CD4-positive, alpha-beta T cell treated with Interleukin-4 for 4 hours (primary cell): ENCODE results near the gene PPL.

ENCODE experiments used
- DNase-seq: peaks from one replicate; pipeline ENCODE4 v3.0.0-alpha.2; 2020

Gene PPL

DNA sequence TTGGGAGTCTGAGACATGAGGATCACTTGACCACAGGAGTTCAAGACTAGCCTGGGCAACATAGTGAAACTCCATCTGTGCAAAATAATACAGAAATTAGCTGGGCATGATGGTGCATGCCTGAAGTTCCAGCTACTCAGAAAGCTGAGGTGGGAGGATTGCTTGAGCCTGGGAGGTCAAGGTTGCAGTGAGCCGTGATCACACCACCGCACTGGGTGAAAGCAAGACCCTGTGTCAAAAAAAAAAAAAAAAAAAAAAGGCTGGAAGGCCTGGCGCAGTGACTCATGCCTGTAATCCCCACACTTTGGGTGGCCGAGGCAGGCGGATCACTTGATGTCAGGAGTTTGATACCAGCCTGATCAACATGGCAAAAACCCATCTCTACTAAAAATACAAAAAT, 81.6 kb downstream of the PPL start:
- no peak for DNase-seq

DNA sequence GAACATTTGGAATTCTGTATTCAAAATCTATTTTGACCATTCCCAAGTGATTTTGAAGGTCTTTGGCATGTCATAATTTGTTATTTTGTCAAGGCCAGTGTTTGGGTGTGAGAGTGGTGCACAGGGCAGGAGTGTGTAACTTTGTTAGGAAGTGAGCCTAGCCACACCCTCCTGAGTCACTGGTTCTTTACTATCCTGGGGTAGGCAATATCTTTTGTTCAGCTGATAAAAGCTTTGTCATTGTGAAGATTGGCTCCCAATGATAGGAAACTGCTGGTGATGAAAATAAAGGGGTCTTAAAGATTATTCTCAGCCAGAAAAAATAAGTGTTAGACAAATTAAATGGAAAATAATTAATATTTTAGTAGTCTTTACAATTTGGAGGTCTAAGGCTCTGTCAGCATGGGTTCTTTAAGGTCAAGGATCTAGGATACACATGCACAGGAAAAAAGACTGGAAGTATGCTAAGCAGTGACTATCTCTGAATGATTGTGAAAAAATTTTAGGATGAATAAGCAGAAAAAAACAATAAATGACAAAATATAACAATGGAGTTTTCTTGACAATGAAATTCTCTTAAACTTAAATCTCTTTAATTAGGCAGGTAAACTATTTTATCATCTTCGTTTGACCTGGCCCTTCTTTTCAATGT, 84.6 kb downstream of the PPL start:
- DNase-seq = no peak

DNA sequence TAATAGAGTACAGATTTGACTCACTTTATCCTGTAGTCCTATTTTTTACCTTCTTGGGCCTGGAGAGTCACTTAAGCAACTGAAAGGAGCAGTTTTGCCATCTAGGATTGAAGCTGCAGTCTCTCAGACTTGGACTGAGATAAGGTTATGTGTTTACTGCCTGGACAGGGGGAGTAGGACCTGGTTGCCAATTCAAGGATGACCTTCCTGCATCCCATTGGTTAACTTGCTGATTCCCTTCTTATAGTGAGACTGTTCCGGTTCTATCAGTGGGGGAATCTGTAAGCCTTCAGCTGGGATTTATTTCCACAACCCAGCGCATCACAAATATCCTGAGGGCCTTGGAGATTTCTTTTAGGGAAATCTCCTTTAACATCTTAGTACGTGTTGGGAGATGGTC, 86.7 kb downstream of the PPL start:
- DNase-seq = no peak

DNA sequence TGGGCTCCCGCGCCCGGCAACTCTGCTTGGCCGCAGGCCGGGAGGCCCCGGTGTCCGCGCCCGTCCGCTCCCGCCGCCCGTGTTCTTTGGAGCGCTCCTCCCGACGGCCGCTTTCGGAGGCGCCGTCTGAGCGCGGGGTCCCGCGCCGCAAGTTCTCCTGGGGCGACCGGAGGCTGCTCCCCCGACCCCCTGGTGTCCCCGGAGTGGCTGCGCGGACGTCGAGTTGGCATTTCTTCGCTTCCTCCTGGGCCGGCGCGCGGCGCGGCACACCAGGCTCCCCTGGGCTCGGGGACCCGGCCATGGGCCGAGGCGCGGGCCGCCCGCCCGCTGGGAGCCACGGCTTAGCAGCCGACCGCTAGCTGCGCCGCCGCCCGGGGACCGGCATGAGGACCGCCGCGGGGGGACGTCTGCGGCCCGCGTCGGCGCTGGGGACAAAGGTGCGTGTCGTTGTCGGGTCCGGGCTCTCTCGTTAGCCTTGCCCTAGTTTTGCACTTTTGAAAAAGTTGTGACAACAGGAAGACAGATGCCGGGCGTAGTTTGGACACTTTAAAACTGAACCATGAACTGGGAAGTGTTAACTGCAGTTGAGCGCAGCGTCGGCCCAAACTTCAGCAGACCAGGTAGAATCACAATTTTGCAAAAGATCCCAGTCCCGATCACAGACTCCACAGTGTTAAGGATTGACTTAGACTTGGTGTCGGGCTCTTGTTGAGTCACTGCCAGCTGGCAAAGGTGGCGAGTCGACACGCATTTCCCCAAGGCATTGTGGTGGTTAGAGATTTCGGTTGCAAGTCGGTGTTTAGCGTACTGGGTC, 89.0 kb downstream of the PPL start:
- no peak for DNase-seq

DNA sequence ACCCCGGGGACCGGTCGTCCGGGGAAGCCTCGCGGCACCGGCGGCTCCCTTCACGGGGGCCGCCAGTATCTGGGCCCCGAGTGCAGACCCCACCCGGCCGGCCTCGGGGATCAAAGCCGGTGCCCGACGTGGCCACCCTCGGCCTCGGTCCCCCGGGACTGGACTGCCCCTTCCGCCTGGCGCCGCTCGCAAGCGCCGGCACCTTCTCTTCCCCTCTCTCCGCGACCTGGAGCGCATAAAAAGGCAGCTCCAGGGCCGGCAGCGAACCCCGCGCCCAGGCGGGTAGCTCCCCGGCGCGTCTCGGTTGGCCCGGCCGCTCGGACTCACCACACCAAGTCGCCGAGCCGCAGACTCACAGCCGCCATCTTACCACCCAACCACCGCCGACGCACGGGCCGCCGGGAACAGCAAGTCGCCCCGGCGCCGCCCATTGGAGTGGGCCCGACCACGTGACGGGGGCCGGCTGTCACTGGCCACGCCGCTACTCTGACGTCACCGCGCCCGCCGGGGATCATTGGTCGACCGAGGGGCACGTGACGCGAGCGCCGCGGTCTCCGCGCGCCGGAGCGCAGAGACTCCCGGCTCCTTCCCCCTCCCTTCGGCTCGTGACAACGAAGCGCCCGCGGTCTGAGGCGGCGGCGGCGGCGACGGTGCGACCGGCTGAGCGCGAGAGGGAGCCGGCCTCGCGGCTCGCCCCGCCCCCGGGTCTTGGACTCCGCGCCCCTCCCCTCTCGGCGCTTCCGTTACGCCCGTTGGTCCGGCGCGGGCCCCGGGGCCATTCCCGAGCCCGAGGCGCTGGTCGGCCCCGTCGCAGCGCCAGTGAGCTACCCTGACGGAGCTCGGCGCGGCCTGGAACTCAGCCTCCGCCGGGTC, 89.8 kb downstream of the PPL start, which contains the start of the genes GLYR1 and UBN1:
Gene GLYR1, minus strand, starts transcription at position 388 of the 873 bp plus-strand sequence. Its CDS starts 23 bp downstream, at position 365.
Gene UBN1, plus strand, starts transcription at position 581 of the 873 bp plus-strand sequence. CDS start 5,437 bp downstream, outside the sequence.
- peak; percentile 97 for DNase-seq

DNA sequence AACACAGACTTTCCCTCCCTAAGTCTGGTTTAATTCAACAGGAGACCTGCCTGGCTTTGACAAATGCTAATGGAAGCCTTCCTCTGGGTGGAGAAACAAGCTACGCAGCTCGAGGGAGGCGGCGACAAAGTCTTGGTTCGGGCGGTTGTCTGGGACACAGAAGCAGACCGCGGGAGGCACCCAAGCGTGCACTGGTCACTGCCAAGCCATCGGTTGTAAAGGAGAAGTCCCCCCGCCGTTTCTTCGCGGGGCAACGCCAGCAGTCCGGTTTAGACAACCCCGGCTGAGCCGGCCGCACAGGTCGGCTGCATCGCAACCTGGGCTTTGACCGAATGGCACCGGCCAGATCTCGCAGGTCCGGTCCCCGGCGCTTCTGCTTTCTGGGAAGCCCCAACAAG, 90.4 kb downstream of the PPL start:
- no peak for DNase-seq

DNA sequence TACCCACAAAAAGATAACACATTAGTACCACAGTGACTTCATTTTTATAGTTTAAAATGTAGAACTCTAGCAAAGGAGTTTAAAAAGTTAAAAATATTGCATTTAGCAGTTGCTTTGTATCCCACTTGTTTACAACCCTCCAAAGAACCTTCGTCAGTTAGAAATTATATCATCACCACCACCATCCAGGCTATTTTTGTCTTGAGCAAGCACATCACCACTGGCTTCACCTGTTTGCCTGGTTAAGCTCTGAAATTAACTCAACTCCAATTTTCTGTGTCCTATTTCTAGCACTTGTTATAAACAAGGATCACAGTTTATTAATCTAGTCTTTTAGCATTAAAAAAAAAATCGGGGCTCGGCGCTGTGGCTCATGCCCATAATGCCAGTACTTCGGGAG, 96.0 kb downstream of the PPL start:
- DNase-seq = no peak

DNA sequence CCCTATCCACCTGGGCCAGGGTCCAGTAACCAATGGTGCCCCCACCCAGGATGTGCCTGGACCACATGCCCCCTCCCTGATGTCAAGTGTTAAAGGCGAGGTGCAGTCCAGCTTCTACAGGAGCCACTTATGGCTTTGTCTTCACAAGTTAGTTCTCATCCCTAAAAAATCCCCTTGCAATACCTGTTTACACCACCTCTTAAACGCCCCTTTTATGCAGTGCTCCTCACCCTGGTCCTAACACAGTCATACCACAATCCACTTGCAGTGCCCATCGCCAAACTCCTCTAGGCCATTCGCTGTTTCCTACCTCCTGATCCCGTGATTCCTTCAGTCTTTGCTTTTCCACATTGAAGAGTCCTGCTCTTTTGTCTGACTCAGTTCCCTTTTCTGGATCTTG, 97.0 kb downstream of the PPL start:
- no peak for DNase-seq

DNA sequence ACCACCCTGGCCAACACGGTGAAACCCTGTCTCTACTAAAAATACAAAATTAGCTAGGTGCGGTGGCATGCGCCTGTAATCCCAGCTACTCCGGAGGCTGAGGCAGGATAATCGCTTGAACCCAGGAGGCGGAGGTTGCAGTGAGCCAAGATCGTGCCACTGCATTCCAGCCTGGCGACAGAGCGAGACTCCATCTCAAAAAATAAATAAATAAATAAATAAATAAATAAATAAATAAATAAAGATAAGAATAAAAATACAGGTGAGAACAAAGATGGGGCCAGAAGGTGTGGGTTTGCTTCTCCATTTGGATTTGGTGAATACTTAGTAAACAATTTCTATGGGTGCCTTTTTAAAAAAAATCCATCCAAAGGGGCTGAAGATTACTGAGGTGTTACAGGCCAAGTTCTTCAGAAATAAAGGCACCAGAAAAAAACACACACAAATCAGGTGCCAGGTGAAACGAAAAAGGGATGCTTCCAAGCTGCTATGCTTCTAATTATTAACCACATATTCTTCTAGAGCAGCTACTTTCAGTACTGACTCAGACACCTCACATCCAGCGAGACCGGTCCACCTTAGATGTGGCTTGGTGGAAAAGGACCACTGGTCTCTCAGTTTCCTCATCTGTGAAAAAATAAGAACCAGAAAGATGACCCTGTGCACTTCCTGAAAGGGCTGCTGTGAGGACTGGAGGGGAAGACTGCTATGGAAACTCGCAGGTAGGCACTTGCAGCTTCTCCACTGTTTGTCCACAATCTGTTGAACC, 99.0 kb downstream of the PPL start:
- no peak for DNase-seq

DNA sequence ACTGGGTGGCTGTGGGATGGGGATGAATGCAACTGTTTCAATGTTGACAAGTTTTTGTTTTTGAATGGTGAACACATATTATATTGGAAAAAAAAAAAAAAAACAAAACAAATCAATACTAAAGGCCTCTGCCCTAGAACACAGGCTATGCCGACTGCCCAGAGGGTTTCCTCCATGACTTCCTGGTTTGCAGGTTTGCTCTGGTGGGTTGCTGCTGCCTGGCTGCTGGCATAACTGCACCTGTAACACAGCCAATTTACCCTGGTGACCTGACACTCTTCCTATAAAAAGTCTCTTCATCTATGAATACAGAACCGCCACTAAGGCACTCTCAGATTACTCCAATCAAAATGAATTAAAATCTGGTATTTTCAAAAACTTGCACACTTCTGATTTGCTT, 100.2 kb downstream of the PPL start:
- no peak for DNase-seq

DNA sequence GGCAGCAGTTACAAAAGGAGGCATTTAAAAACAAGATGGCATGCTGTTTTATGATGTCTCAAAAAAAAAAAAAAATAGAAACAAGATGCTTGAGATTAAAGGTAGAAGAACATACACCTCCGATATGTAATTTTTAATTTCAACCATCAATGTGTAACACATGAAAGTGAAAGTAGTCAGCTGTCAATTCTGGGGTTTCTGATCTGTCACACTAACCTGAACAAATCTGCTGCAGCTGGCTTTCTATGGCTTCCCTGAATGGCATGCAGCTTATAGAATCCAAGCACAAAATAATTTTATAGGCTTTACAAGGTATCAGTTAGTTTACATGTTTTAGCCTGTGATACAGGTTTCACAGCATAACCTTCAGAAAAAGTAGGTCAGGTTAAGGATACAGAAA, 103.4 kb downstream of the PPL start:
- DNase-seq = no peak

DNA sequence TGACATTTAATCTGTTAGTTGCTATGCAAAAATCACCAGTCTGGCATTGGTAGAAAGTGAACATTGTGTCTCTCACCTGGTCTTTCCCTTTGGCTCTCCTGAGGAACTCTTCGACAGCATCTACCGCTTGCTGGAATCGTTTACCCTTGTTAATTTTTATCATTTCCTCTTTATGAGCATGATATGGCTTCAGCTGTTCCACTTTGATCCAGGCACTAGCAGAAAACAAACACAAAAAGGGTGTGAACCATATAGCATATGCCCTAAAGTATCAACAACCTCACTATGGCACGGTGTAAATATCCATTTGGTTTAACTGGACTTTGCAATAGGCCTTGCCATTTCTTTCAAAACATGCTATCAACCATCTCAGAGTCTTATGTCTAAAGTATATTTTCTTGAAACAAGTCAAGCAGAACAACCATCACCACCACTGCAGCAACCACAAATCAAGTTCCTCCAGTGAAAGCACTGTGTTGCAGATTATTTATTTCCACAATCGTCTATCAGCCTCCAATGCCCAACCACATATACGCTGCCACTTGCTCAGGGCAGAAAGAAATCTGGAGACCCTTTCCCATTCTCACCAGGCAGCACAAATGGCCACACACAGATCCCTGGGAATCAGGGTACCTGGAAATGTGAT, 104.1 kb downstream of the PPL start:
- DNase-seq = no peak
